Spleen (tissue), 11 donors: ENCODE data around the gene IL21R. TPM values are rescaled to one million over a fixed set of nuclear protein-coding genes. Genes with fewer than 3 reads are reported as not detected.
A peak's percentile ranks its signal among the peaks of the same experiment; 100 is the strongest.

Experiments used
- DNase-seq: peaks from one replicate; pipeline ENCODE4 v3.0.0-alpha.2; 2020
- H3K27ac ChIP-seq, 8 donors: fragments of 200-600 bp; sonication (generic) in 7 of 8; 1 replicate in 4 of 8; 2 replicates in 4 of 8; pipeline versions ENCODE4 v1.5.0 to v1.8.0; 2016 to 2021; ENCODE audit warnings: inconsistent platforms in 4 of 8, mild to moderate bottlenecking in 4 of 8, moderate library complexity in 1 of 8
- H3K27me3 ChIP-seq, 7 donors: fragments of 200-600 bp; sonication (generic) in 6 of 7; replicated peaks in 1 of 7; 1 replicate in 4 of 7; 2 replicates in 3 of 7; pipeline versions ENCODE4 v1.5.0 to v1.8.0; 2016 to 2021; ENCODE audit warnings: inconsistent platforms in 3 of 7, mild to moderate bottlenecking in 1 of 7
- H3K36me3 ChIP-seq, 6 donors: fragments of 200-600 bp; sonication (generic) in 5 of 6; 1 replicate in 4 of 6; 2 replicates in 2 of 6; pipeline versions ENCODE4 v1.5.0 to v1.8.0; 2016 to 2021; ENCODE audit warnings: inconsistent platforms in 2 of 6
- H3K4me1 ChIP-seq, 6 donors: fragments of 200-600 bp; sonication (generic) in 5 of 6; 1 replicate in 3 of 6; 2 replicates in 3 of 6; pipeline versions ENCODE4 v1.5.0 to v1.8.0; 2016 to 2021; ENCODE audit warnings: inconsistent platforms in 3 of 6
- H3K4me3 ChIP-seq, 8 donors: fragments of 200-600 bp; sonication (generic) in 7 of 8; 1 replicate in 4 of 8; 2 replicates in 4 of 8; pipeline versions ENCODE4 v1.5.0 to v1.8.0; 2016 to 2021; ENCODE audit warnings: inconsistent platforms in 4 of 8, mild to moderate bottlenecking in 4 of 8, moderate library complexity in 2 of 8
- H3K9me3 ChIP-seq, 8 donors: fragments of 200-600 bp; sonication (generic) in 7 of 8; 1 replicate in 4 of 8; 2 replicates in 4 of 8; pipeline versions ENCODE4 v1.5.0 to v1.8.0; 2016 to 2021; ENCODE audit warnings: inconsistent platforms in 4 of 8
- POLR2A ChIP-seq, 3 donors: fragments of 450-650 bp; IDR thresholded peaks; one replicate each; pipeline ENCODE4 v1.5.1; 2017; ENCODE audit warnings: antibody characterized with exemption in 3 of 3, mild to moderate bottlenecking in 1 of 3
- POLR2AphosphoS5 ChIP-seq, 3 donors: sonication (generic); formaldehyde crosslinking; IDR thresholded peaks; one replicate each; pipeline ENCODE4 v1.5.1; 2017; ENCODE audit warnings: antibody characterized with exemption in 3 of 3
- WGBS, 5 donors: extraction: QIAGEN DNeasy Blood & Tissue Kit in 3 of 5; methylation state at CpG; one replicate each; pipeline versions ENCODE4 v1.1.5 to v1.1.7; 2013 to 2018; 5-methylcytosine and 5-hydroxymethylcytosine counted together
- intact Hi-C: fragments of 100-400 bp; cut with DNase I; formaldehyde crosslinking; loops from one replicate; pipeline ENCODE4 v1.15.0; 2023; ENCODE audit warnings: low total_unique reads
- polyA plus RNA-seq, 3 donors: library from polyadenylated mRNA; stranded (reverse); fragments of 200-250 nt; gene quantifications; one replicate each; pipeline ENCODE4 v1.2.1, GENCODE V29; 2013
- total RNA-seq, 7 donors: library from RNA; depleted of rRNA in 3 of 7; stranded (reverse); fragments of >200 nt in 3 of 7; fragmentation: NEBNext Ultra II Directional in 4 of 7; extraction: Animal tissue kit (Norgen Biotek cat#: 25700) in 4 of 7; gene quantifications; one replicate each; pipeline versions ENCODE4 v1.1.0 to v1.2.1, GENCODE V29; 2016 to 2021
- TF ChIP-seq, protein P1 (sequence below), 11 experiments: fragments of 200-600 bp in 7 of 11; fragments of 450-650 bp in 4 of 11; sonication (generic) in 4 of 11; IDR thresholded peaks in 8 of 11; conservative IDR thresholded peaks in 3 of 11; 1 replicate in 7 of 11; 2 replicates in 4 of 11; pipeline versions ENCODE4 v1.4.0 to v1.8.0; 2016 to 2021; ENCODE audit warnings: antibody characterized with exemption in 11 of 11, inconsistent platforms in 4 of 11, mild to moderate bottlenecking in 1 of 11
- donor health status: healthy with polysubstance abuse.
- donor health status: DM: no; HTN: no; CAD: no; lungs with moderate emphysema.
- donor health status: DM: no; HTN: no; CAD: no.
- donor health status: Bipolar disorder and iron deficiency.
- donor health status: healthy.
- donor health status: DM: no; HTN: no; CAD: no.
- donor health status: DM: yes; HTN: yes; CAD: no.

Gene IL21R
- total and polyA plus RNA-seq, 10 donors, result 2.7 to 19.7 (median 12.0) TPM

DNA sequence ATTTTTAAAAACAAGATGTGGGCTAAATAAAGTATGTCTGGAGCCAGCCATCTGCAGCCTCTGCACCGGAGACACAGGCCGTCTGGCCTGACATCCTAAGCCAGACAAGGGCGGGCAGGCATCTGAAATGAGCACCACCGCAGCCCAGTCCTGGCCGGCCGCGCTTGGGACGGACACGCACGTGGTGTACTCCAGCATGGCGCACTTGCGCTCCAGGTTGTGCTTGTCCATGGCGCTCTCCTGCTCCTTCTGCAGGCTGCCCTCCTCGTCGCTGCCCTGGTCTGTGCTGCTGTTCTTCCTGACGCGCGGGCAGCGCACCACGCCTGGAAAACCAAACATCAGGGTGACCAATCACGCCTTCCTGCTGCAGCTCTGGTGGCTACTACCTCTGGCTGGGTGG is 87.4 kb downstream of the IL21R start:
- no peaks in the 10 kb centered on the region for H3K9me3 ChIP-seq
- H3K27me3 ChIP-seq, result no peaks in the 10 kb centered on the region
- H3K4me3 ChIP-seq, result no peak overlapping the region
- WGBS, 5 donors, result 93 to 98% (median 97%) methylated on average over 17 to 21 of the region's 21 CpGs
- no peaks in the 10 kb centered on the region for H3K4me1 ChIP-seq
- no peak for DNase-seq
- TF ChIP-seq POLR2AphosphoS5 (IDR thresholded peaks at IDR 0.05) (peak in 2 of 3 donors; percentile 15 to 19), POLR2A (IDR thresholded peaks at IDR 0.05) (no peak)
- H3K36me3 ChIP-seq, result peaks cover 3 to 100% (median 97%) of the 10 kb centered on the region in 6 donors
- intact Hi-C loops, result no loop called here
- no peak overlapping the region for H3K27ac ChIP-seq

- DNase-seq, result no peak
- Histone ChIP-seq H3K27me3 (no peaks in the 10 kb centered on the region), H3K36me3 (peaks cover 0 to 100% (median 97%) of the 10 kb centered on the region in 6 donors), H3K9me3 (no peaks in the 10 kb centered on the region), H3K4me1 (no peaks in the 10 kb centered on the region), H3K27ac (no peak overlapping the region), H3K4me3 (no peak overlapping the region)
- TF ChIP-seq, protein P1, sequence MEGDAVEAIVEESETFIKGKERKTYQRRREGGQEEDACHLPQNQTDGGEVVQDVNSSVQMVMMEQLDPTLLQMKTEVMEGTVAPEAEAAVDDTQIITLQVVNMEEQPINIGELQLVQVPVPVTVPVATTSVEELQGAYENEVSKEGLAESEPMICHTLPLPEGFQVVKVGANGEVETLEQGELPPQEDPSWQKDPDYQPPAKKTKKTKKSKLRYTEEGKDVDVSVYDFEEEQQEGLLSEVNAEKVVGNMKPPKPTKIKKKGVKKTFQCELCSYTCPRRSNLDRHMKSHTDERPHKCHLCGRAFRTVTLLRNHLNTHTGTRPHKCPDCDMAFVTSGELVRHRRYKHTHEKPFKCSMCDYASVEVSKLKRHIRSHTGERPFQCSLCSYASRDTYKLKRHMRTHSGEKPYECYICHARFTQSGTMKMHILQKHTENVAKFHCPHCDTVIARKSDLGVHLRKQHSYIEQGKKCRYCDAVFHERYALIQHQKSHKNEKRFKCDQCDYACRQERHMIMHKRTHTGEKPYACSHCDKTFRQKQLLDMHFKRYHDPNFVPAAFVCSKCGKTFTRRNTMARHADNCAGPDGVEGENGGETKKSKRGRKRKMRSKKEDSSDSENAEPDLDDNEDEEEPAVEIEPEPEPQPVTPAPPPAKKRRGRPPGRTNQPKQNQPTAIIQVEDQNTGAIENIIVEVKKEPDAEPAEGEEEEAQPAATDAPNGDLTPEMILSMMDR (IDR thresholded peaks at IDR 0.05 in 8 of 11, conservative IDR thresholded peaks at IDR 0.05 in 3 of 11), result no peak
- TF ChIP-seq POLR2A (IDR thresholded peaks at IDR 0.05), result no peak
- TF ChIP-seq POLR2AphosphoS5 (IDR thresholded peaks at IDR 0.05), result no peak
- intact Hi-C loops, result no loop called here
- 87 to 95% (median 92%) methylated on average over 7 of the region's 7 CpGs for WGBS, 5 donors
Measured at GRCh38 chr16:27489906-27490305, 87.9 kb downstream of the IL21R start.

GRCh38 chr16:27491894-27492587 is 90.1 kb downstream of the IL21R start:
- no peak for TF ChIP-seq POLR2A (IDR thresholded peaks at IDR 0.05)
- TF ChIP-seq POLR2AphosphoS5 (IDR thresholded peaks at IDR 0.05), result peak in 1 of 3 donors; percentile 58
- TF ChIP-seq, protein P1 (IDR thresholded peaks at IDR 0.05 in 8 of 11, conservative IDR thresholded peaks at IDR 0.05 in 3 of 11), result peak in 1 of 11 experiments; percentile 5
- no peak overlapping the region for H3K4me3 ChIP-seq
- intact Hi-C loops, result no loop called here
- peak; percentile 66 for DNase-seq
- H3K36me3 ChIP-seq, result peaks cover 0 to 100% (median 98%) of the 10 kb centered on the region in 6 donors
- no peaks in the 10 kb centered on the region for H3K9me3 ChIP-seq
- WGBS, 5 donors, result 81 to 91% (median 88%) methylated on average over 14 to 16 of the region's 16 CpGs
- H3K4me1 ChIP-seq, result no peaks in the 10 kb centered on the region
- H3K27me3 ChIP-seq, result no peaks in the 10 kb centered on the region
- H3K27ac ChIP-seq, result peak overlapping the region in 5 of 8 donors; percentile 33 to 78 (median 52)

- 87 to 95% (median 90%) methylated on average over 11 of the region's 11 CpGs for whole genome bisulfite sequencing, 5 donors
- no peak overlapping the region for H3K4me3 ChIP-seq
- no peaks in the 10 kb centered on the region for H3K27me3 ChIP-seq
- H3K4me1 ChIP-seq, result no peaks in the 10 kb centered on the region
- intact Hi-C loops, result no loop called here
- H3K27ac ChIP-seq, result peak overlapping the region in 5 of 8 donors; percentile 33 to 78 (median 52)
- peaks cover 0 to 100% (median 98%) of the 10 kb centered on the region in 6 donors for H3K36me3 ChIP-seq
- DNase-seq, result peak; percentile 64
- TF ChIP-seq POLR2AphosphoS5 (IDR thresholded peaks at IDR 0.05), result no peak
- no peak for TF ChIP-seq POLR2A (IDR thresholded peaks at IDR 0.05)
- TF ChIP-seq, protein P1 (IDR thresholded peaks at IDR 0.05 in 8 of 11, conservative IDR thresholded peaks at IDR 0.05 in 3 of 11), result no peak
- H3K9me3 ChIP-seq, result no peaks in the 10 kb centered on the region
Measured at GRCh38 chr16:27492588-27492979, 90.6 kb downstream of the IL21R start.
